ENCODE measurements around the gene ESD.

- no peak for TF ChIP-seq POLR2A (IDR thresholded peaks at IDR 0.05)
- TF ChIP-seq CTCF (IDR thresholded peaks at IDR 0.05): no peak
- no peak for TF ChIP-seq POLR2AphosphoS5 (IDR thresholded peaks at IDR 0.05)
These were observed 43.8 kb downstream of the ESD start for GRCh38 chr13:46753137-46753536.
